K562 (cell line): Measurements from ENCODE around the gene LIPE. TPM values are rescaled to one million over a fixed set of nuclear protein-coding genes. Genes with fewer than 3 reads are reported as not detected.

Source experiments
- ATAC-seq: fragments of 200-7000 bp; cut with Tn5 transposase; 3 replicates; pipeline ENCODE4 v1.9.1; 2020; ENCODE audit warnings: moderate library complexity
- BruUV-seq: library from RNA; stranded (reverse); fragments of 400-500 nt; replicated peaks from 2 replicates; lab custom pipeline; 2021; lab: Mats Ljungman, UMichigan
- CTCF ChIA-PET: fragments of 300-600 bp; formaldehyde crosslinking; extraction: SDS; loops from one replicate; lab custom pipeline; 2021; ENCODE audit warnings: low intra/inter-chr PET ratio; lab: Yijun Ruan, JAX
- POLR2A ChIA-PET: fragments of 300-600, 350-650 bp; sonication (Branson Sonifier 250); formaldehyde crosslinking; extraction: SDS; loops from one replicate; lab custom pipeline; 2021; ENCODE audit warnings: antibody characterized with exemption, inconsistent platforms; lab: Yijun Ruan, JAX
- DNase-seq, 4 experiments: peaks; one replicate each; pipeline versions ENCODE4 v3.0.0 to v3.0.0-alpha.2; 2011 to 2018; ENCODE audit warnings: low spot score in 3 of 4, mixed read lengths in 3 of 4; ENCODE audit errors: extremely low read depth in 1 of 4
- FAIRE-seq: peaks from 2 replicates; lab custom pipeline; 2011; peaks lifted over from hg19 to GRCh38; lab: Jason Lieb, UNC
- H2AFZ ChIP-seq: 2 replicates; pipeline ENCODE4 v1.6.0; 2011; ENCODE audit warnings: low read depth, low read length, control low read depth, inconsistent platforms
- H3K27ac ChIP-seq: fragments of 200-600 bp; 3 replicates; pipeline ENCODE4 v1.8.0; 2011; ENCODE audit warnings: low read depth, mild to moderate bottlenecking, control low read depth, inconsistent platforms, low read length, moderate library complexity, mixed read lengths; ENCODE audit errors: extremely low read depth
- H3K27me3 ChIP-seq, 2 experiments: fragments of 300-600 bp in 1 of 2; 2 replicates in 1 of 2; 3 replicates in 1 of 2; pipeline versions ENCODE4 v1.6.0 to v1.8.0; 2011; ENCODE audit warnings: inconsistent platforms in 2 of 2, low read length in 2 of 2, mild to moderate bottlenecking in 1 of 2, mixed read lengths in 1 of 2, moderate library complexity in 1 of 2; ENCODE audit not compliant: control insufficient read depth in 2 of 2, insufficient read depth in 2 of 2
- H3K36me3 ChIP-seq: fragments of 300-600 bp; 3 replicates; pipeline ENCODE4 v1.8.0; 2011; ENCODE audit warnings: mild to moderate bottlenecking, low read length, inconsistent platforms; ENCODE audit not compliant: control insufficient read depth, insufficient read depth
- H3K4me1 ChIP-seq, 2 experiments: fragments of 200-600 bp in 1 of 2; replicated peaks in 1 of 2; 2 replicates in 1 of 2; 3 replicates in 1 of 2; pipeline versions ENCODE4 v1.5.1 to v1.8.0; 2011; ENCODE audit warnings: inconsistent platforms in 2 of 2, low read length in 2 of 2, mild to moderate bottlenecking in 1 of 2, mixed read lengths in 1 of 2, moderate library complexity in 1 of 2; ENCODE audit not compliant: control insufficient read depth in 2 of 2, insufficient read depth in 2 of 2
- H3K4me2 ChIP-seq: 2 replicates; pipeline ENCODE4 v1.6.1; 2011; ENCODE audit warnings: low read length, control low read depth, inconsistent platforms, mixed read lengths; ENCODE audit not compliant: insufficient read depth
- H3K4me3 ChIP-seq: fragments of 200-600 bp; sonication (generic), shearing (Covaris generic); 2 replicates; pipeline ENCODE4 v1.5.1; 2016; ENCODE audit warnings: control low read depth, inconsistent platforms
- H3K79me2 ChIP-seq: fragments of 200-600 bp; 3 replicates; pipeline ENCODE4 v1.8.0; 2011; ENCODE audit warnings: low read length, inconsistent platforms; ENCODE audit not compliant: control insufficient read depth, insufficient read depth
- H3K9ac ChIP-seq, 2 experiments: 2 replicates each; pipeline versions ENCODE4 v1.6.0 to v1.6.1; 2011; ENCODE audit warnings: low read depth in 2 of 2, low read length in 2 of 2, control low read depth in 1 of 2, inconsistent platforms in 1 of 2, mild to moderate bottlenecking in 1 of 2, mixed read lengths in 1 of 2; ENCODE audit not compliant: insufficient read depth in 1 of 2
- H3K9me1 ChIP-seq: one replicate; pipeline ENCODE4 v1.6.0; 2011; ENCODE audit warnings: inconsistent platforms, mild to moderate bottlenecking, low read length, moderate library complexity; ENCODE audit not compliant: control insufficient read depth, insufficient read depth
- H3K9me3 ChIP-seq: replicated peaks from 2 replicates; pipeline ENCODE4 v1.5.1; 2011; ENCODE audit warnings: low read depth, low read length, inconsistent platforms; ENCODE audit not compliant: control insufficient read depth, insufficient read depth
- H4K20me1 ChIP-seq: replicated peaks from 2 replicates; pipeline ENCODE4 v1.6.1; 2011; ENCODE audit warnings: low read length, inconsistent platforms, mixed read lengths; ENCODE audit not compliant: control insufficient read depth, insufficient read depth
- KLF13 ChIP-seq: fragments of 450-650 bp; IDR thresholded peaks from 2 replicates; pipeline ENCODE4 v1.6.1; 2016; ENCODE audit warnings: missing genetic modification characterization, low read depth, mild to moderate bottlenecking, missing compliant biosample characterization, moderate library complexity, borderline replicate concordance
- POLR2G ChIP-seq: fragments of 200-400 bp; formaldehyde crosslinking; IDR thresholded peaks from 2 replicates; pipeline ENCODE4 v1.6.1; 2017; ENCODE audit warnings: low read depth, mild to moderate bottlenecking, antibody characterized with exemption, low read length, moderate library complexity
- ZNF146 ChIP-seq: IDR thresholded peaks from one replicate; pipeline ENCODE4 v1.6.1; 2018; ENCODE audit warnings: missing compliant biosample characterization; ENCODE audit not compliant: unreplicated experiment
- WGBS: fragments of 100-300 bp; shearing (Covaris generic); methylation state at CpG from one replicate; pipeline ENCODE4 v1.1.6; 2016; ENCODE audit warnings: low coverage, mixed read lengths; ENCODE audit not compliant: insufficient coverage; ENCODE audit errors: missing lambda C conversion rate; 5-methylcytosine and 5-hydroxymethylcytosine counted together
- in situ Hi-C: fragments of 300-500 bp; cut with MboI; formaldehyde crosslinking; loops from 4 replicates; pipeline ENCODE4 v1.15.0; 2018; ENCODE audit warnings: inconsistent platforms, mixed read lengths
- intact Hi-C: fragments of 100-400 bp; cut with micrococcal nuclease; formaldehyde crosslinking; loops from 2 replicates; pipeline ENCODE4 v1.14.2; 2022
- polyA plus RNA-seq, 8 experiments: library from polyadenylated mRNA; depleted of rRNA in 4 of 8; stranded (reverse) in 5 of 8; unstranded in 3 of 8; fragments of >200 nt; fragmentation: Nextera tagmentation in 2 of 8; fragmentation: Illumina TruSeq in 1 of 8; extraction: Ambion mirVana in 2 of 8; extraction: Trizol in 1 of 8; gene quantifications; 2 replicates each; pipeline versions ENCODE4 v1.2.1 to v1.2.3, GENCODE V29; 2011 to 2014; ENCODE audit warnings: inconsistent platforms in 1 of 8, missing spikeins in 1 of 8
- total RNA-seq, 7 experiments: library from RNA; depleted of rRNA in 6 of 7; stranded (reverse); fragments of >200 nt in 6 of 7; fragmentation: Illumina TruSeq in 2 of 7; extraction: Trizol in 2 of 7; gene quantifications; 2 replicates each; pipeline versions ENCODE4 v1.2.1 to v1.2.3, GENCODE V29; 2011 to 2021; ENCODE audit warnings: low replicate concordance in 1 of 7
- TF ChIP-seq, protein P1 (sequence below): sonication (generic); formaldehyde crosslinking; IDR thresholded peaks from 2 replicates; pipeline ENCODE4 v1.8.1; 2023; ENCODE audit warnings: mild to moderate bottlenecking, missing genetic modification reagents
- TF ChIP-seq, protein P2 (sequence below), 2 experiments: IDR thresholded peaks; 2 replicates each; pipeline ENCODE4 v1.6.1; 2012; ENCODE audit warnings: improper control_type of control experiment in 2 of 2, low read depth in 2 of 2, low read length in 2 of 2, borderline replicate concordance in 1 of 2
- TF ChIP-seq, protein P3 (sequence below): sonication (generic); formaldehyde crosslinking; IDR thresholded peaks from 2 replicates; pipeline ENCODE4 v1.8.0; 2022; ENCODE audit warnings: mild to moderate bottlenecking, missing genetic modification reagents
- TF ChIP-seq, protein P4 (sequence below): sonication (generic); formaldehyde crosslinking; IDR thresholded peaks from 2 replicates; pipeline ENCODE4 v1.8.0; 2022; ENCODE audit warnings: mild to moderate bottlenecking, missing genetic modification reagents
- TF ChIP-seq, protein P5 (sequence below): sonication (generic); formaldehyde crosslinking; IDR thresholded peaks from 2 replicates; pipeline ENCODE4 v1.8.0; 2022; ENCODE audit warnings: mild to moderate bottlenecking, missing genetic modification reagents

Gene LIPE
- total and polyA plus RNA-seq, 9 of the 15 experiments (the other 6 are each of a cell fraction or from before 2014, with no cell fraction given) = 0.22 TPM; not detected in 8

DNA sequence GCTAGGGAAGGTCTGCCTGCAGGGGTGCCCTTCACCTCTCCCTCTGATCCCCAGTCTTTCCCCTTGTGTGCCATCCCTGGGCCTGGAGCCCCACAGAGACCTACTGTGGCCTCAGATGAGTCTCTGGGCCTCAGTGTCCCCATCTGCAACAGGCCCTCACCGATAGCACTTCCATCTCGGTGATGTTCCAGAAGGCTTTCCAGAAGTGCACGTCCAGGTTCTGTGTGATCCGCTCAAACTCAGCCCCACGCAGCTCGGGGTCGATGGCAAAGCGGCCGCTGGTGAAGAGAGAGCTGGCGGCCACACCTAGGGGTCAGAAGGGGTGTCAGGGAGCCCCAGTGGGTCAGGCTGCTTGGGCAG, 19.4 kb downstream of the LIPE start (continued):
- TF ChIP-seq, protein P1, sequence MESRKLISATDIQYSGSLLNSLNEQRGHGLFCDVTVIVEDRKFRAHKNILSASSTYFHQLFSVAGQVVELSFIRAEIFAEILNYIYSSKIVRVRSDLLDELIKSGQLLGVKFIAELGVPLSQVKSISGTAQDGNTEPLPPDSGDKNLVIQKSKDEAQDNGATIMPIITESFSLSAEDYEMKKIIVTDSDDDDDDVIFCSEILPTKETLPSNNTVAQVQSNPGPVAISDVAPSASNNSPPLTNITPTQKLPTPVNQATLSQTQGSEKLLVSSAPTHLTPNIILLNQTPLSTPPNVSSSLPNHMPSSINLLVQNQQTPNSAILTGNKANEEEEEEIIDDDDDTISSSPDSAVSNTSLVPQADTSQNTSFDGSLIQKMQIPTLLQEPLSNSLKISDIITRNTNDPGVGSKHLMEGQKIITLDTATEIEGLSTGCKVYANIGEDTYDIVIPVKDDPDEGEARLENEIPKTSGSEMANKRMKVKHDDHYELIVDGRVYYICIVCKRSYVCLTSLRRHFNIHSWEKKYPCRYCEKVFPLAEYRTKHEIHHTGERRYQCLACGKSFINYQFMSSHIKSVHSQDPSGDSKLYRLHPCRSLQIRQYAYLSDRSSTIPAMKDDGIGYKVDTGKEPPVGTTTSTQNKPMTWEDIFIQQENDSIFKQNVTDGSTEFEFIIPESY (CRISPR knock-in tag) = no peak
- TF ChIP-seq, protein P2, sequence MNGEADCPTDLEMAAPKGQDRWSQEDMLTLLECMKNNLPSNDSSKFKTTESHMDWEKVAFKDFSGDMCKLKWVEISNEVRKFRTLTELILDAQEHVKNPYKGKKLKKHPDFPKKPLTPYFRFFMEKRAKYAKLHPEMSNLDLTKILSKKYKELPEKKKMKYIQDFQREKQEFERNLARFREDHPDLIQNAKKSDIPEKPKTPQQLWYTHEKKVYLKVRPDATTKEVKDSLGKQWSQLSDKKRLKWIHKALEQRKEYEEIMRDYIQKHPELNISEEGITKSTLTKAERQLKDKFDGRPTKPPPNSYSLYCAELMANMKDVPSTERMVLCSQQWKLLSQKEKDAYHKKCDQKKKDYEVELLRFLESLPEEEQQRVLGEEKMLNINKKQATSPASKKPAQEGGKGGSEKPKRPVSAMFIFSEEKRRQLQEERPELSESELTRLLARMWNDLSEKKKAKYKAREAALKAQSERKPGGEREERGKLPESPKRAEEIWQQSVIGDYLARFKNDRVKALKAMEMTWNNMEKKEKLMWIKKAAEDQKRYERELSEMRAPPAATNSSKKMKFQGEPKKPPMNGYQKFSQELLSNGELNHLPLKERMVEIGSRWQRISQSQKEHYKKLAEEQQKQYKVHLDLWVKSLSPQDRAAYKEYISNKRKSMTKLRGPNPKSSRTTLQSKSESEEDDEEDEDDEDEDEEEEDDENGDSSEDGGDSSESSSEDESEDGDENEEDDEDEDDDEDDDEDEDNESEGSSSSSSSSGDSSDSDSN (IDR thresholded peaks at IDR 0.05; ENCODE audit: borderline replicate concordance in 1 of 2, low read depth in 2 of 2, low read length in 2 of 2) = no peak
- TF ChIP-seq KLF13 (tag) = no peak

DNA sequence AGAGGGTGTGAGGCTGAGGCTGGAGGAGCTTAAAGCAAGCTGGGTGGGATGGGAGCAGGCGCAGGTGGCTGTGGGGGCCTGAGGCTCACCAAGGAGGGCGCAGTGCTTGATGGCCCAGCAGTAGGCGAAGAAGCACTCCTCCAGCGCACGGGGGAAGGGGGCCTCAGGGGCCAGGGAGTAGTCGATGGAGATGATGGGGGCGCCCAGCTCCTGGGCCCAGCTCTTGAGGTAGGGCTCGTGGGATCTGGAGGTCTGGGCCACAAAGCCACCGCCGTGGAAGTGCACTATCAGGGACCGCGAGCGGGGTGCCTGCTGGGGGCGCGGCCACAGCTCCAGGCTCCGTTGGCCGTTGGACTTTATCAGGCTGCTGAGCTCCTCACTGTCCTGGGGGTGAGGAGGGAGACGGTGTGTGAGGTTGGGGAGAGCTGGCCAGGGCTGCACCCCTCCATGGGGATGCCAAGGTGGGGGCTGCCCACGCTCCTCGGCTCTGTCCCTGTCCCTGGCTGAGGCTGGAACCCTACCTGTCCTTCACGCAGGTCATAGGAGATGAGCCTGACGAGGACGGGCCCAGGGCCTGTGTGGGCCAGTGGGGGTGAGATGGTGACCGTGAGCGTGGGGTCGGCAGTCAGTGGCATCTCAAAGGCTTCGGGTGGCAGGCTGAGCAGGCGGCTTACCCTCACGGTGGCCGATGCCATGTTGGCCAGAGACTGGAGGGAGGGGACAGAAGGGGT, 19.9 kb downstream of the LIPE start:
- Histone ChIP-seq H3K79me2 (no peaks in the 10 kb centered on the region), H3K4me3 (no peak overlapping the region), H3K36me3 (no peaks in the 10 kb centered on the region), H4K20me1 (peaks cover 36% of the 10 kb centered on the region), H3K9me1 (no peaks in the 10 kb centered on the region), H3K9me3 (no peaks in the 10 kb centered on the region), H3K4me2 (no peak overlapping the region), H3K27me3 (peaks cover 0 to 8% of the 10 kb centered on the region in 2 experiments; a peak in 3 of 5 replicates), H3K4me1 (peaks cover 0 to 43% of the 10 kb centered on the region in 2 experiments; a peak in 2 of 5 replicates), H3K9ac (peak overlapping the region in 1 of 2 experiments; percentile 19; a peak in 2 of 4 replicates), H2AFZ (no peak overlapping the region), H3K27ac (no peak overlapping the region)
- no peak; the same call in 2 of the 3 replicates for ATAC-seq
- ChIA-PET CTCF (no interaction called here), POLR2A (interaction anchor here (0.6 to 1.4 kb wide), 4 partner anchors 11 to 288 kb away, joined by 3 to 13 read pairs (median 6); no protein-coding TSS in a partner anchor)
- intact Hi-C loops (no loop called here), in situ Hi-C loops (no loop called here)
- WGBS = 32% methylated on average over 25 of the region's 30 CpGs
- no peak for FAIRE-seq
- no TSS peak for BruUV-seq
- 0 out of 2 replicates have a peak, but pooled peaks have one; percentile 19 for TF ChIP-seq POLR2G
- no peak for TF ChIP-seq ZNF146 (CRISPR knock-in tag)
- TF ChIP-seq, protein P3, sequence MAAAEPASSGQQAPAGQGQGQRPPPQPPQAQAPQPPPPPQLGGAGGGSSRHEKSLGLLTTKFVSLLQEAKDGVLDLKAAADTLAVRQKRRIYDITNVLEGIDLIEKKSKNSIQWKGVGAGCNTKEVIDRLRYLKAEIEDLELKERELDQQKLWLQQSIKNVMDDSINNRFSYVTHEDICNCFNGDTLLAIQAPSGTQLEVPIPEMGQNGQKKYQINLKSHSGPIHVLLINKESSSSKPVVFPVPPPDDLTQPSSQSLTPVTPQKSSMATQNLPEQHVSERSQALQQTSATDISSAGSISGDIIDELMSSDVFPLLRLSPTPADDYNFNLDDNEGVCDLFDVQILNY = no peak
- TF ChIP-seq, protein P4, sequence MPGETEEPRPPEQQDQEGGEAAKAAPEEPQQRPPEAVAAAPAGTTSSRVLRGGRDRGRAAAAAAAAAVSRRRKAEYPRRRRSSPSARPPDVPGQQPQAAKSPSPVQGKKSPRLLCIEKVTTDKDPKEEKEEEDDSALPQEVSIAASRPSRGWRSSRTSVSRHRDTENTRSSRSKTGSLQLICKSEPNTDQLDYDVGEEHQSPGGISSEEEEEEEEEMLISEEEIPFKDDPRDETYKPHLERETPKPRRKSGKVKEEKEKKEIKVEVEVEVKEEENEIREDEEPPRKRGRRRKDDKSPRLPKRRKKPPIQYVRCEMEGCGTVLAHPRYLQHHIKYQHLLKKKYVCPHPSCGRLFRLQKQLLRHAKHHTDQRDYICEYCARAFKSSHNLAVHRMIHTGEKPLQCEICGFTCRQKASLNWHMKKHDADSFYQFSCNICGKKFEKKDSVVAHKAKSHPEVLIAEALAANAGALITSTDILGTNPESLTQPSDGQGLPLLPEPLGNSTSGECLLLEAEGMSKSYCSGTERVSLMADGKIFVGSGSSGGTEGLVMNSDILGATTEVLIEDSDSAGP (CRISPR knock-in tag) = no peak
- TF ChIP-seq, protein P5, sequence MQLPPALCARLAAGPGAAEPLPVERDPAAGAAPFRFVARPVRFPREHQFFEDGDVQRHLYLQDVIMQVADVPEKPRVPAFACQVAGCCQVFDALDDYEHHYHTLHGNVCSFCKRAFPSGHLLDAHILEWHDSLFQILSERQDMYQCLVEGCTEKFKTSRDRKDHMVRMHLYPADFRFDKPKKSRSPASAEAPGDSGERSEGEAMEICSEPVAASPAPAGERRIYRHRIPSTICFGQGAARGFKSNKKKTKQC = no peak
- no peak for DNase-seq
